HUES64 (cell line): ENCODE data around the gene PKD1L1.

ENCODE experiments used
- H3K27ac ChIP-seq: 2 replicates; pipeline ENCODE4 v1.7.0; 2013; ENCODE audit warnings: low read depth, low read length, inconsistent platforms
- H3K27me3 ChIP-seq: 2 replicates; pipeline ENCODE4 v1.6.1; 2013; ENCODE audit warnings: mild to moderate bottlenecking, low read length; ENCODE audit not compliant: insufficient read depth
- H3K36me3 ChIP-seq: 2 replicates; pipeline ENCODE4 v1.6.1; 2013; ENCODE audit warnings: mild to moderate bottlenecking, low read length; ENCODE audit not compliant: insufficient read depth
- H3K4me1 ChIP-seq: 2 replicates; pipeline ENCODE4 v1.6.1; 2013; ENCODE audit warnings: mild to moderate bottlenecking, low read length, moderate library complexity; ENCODE audit not compliant: insufficient read depth
- H3K4me3 ChIP-seq: 2 replicates; pipeline ENCODE4 v1.5.1; 2013; ENCODE audit warnings: mild to moderate bottlenecking, low read length, moderate library complexity
- H3K9ac ChIP-seq: 2 replicates; pipeline ENCODE4 v1.6.1; 2013; ENCODE audit warnings: mild to moderate bottlenecking, low read depth, low read length
- H3K9me3 ChIP-seq: 2 replicates; pipeline ENCODE4 v1.6.1; 2013; ENCODE audit warnings: low read depth, low read length; ENCODE audit not compliant: insufficient read depth
- WGBS: fragments of 150-250, 120-280 bp; methylation state at CpG from one replicate; pipeline ENCODE4 v1.1.7; 2013; ENCODE audit warnings: missing lambda C conversion rate; 5-methylcytosine and 5-hydroxymethylcytosine counted together

PKD1L1 gene

GRCh38 chr7:47847207-47847606 is 101.1 kb downstream of the PKD1L1 start:
- no peaks in the 10 kb centered on the region for H3K9me3 ChIP-seq
- no peak overlapping the region for H3K9ac ChIP-seq
- H3K27me3 ChIP-seq = no peaks in the 10 kb centered on the region
- 73% methylated on average over 5 of the region's 5 CpGs for WGBS
- H3K4me1 ChIP-seq = no peaks in the 10 kb centered on the region
- H3K36me3 ChIP-seq = no peaks in the 10 kb centered on the region
- no peak overlapping the region for H3K27ac ChIP-seq
- H3K4me3 ChIP-seq = no peak overlapping the region

- Histone ChIP-seq H3K4me1 (no peaks in the 10 kb centered on the region), H3K27me3 (no peaks in the 10 kb centered on the region), H3K9me3 (no peaks in the 10 kb centered on the region), H3K9ac (no peak overlapping the region), H3K27ac (no peak overlapping the region), H3K4me3 (no peak overlapping the region), H3K36me3 (no peaks in the 10 kb centered on the region)
- WGBS = 94% methylated on average over 7 of the region's 7 CpGs
These were observed 102.0 kb downstream of the PKD1L1 start for GRCh38 chr7:47846138-47846836.

DNA sequence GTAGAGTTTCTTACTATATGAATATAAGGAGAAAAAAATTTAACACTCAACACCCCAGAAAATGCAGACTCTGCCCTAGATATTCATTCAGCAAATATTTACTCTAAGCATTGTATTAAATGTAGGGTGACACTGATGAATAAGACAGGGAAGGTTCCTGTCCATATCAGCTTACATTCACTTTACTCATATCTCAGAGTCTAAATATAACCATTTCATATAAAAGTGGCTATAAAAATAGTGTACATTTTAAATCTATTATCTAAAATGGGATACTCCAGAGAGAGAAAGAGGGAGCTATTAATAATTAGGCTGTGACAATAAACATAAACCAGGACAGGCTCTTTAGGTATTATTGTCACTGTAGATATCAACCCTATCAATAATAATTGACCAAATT is 104.0 kb downstream of the PKD1L1 start:
- Histone ChIP-seq H3K4me1 (no peaks in the 10 kb centered on the region), H3K27me3 (no peaks in the 10 kb centered on the region), H3K27ac (no peak overlapping the region), H3K4me3 (no peak overlapping the region), H3K9ac (no peak overlapping the region), H3K36me3 (no peaks in the 10 kb centered on the region), H3K9me3 (no peaks in the 10 kb centered on the region)

DNA sequence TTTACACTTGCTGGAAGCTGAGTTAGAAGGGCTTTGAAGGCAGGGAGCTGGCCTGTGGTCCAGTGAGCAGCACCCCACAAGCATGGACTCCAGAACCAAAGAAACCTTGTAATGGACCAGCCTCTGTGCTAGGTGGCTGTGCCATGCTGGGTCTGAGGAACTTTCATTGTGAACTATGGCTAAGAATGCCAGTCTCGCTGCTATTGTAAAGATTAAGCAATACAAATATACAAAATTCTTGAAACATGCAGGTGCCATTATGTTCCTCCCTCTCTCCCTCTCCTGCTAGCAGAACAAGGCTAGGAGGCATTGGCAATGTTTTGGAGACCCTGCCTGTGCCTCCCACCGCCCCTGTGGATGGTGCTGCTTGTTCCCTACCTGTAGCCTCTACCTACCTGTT is 105.0 kb downstream of the PKD1L1 start:
- Histone ChIP-seq H3K9me3 (no peaks in the 10 kb centered on the region), H3K9ac (no peak overlapping the region), H3K27ac (no peak overlapping the region), H3K36me3 (no peaks in the 10 kb centered on the region), H3K4me1 (no peaks in the 10 kb centered on the region), H3K27me3 (no peaks in the 10 kb centered on the region), H3K4me3 (no peak overlapping the region)
- WGBS = 96% methylated on average over 2 of the region's 2 CpGs

- 92% methylated on average over 16 of the region's 16 CpGs for WGBS
- H3K27ac ChIP-seq = no peak overlapping the region
- no peak overlapping the region for H3K4me3 ChIP-seq
- H3K27me3 ChIP-seq = no peaks in the 10 kb centered on the region
- H3K9me3 ChIP-seq = no peaks in the 10 kb centered on the region
- H3K36me3 ChIP-seq = no peaks in the 10 kb centered on the region
- no peaks in the 10 kb centered on the region for H3K4me1 ChIP-seq
- no peak overlapping the region for H3K9ac ChIP-seq
These were observed 108.9 kb downstream of the PKD1L1 start for GRCh38 chr7:47839381-47839780.

DNA sequence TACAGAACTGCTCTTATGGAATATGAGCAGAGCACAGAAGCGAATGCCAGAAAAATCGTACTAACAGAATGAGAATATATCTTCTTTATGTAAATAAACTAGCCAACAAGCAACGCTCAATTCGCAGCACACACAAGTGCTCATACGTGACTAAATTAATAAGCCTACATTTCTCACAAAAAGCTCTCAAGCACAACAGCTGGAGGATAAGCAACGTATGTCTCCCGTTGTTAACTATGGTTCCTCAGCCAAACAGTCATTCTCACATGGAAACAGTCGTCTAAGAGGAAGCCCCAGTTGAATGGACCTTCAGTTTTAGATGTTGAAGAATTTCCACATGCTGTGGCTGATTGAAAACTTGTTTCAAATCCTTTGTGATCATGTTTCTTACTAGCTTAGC is 110.4 kb downstream of the PKD1L1 start:
- 95% methylated on average over 6 of the region's 8 CpGs for WGBS
- no peaks in the 10 kb centered on the region for H3K27me3 ChIP-seq
- H3K9ac ChIP-seq = no peak overlapping the region
- no peak overlapping the region for H3K27ac ChIP-seq
- no peaks in the 10 kb centered on the region for H3K36me3 ChIP-seq
- H3K4me3 ChIP-seq = no peak overlapping the region
- no peaks in the 10 kb centered on the region for H3K4me1 ChIP-seq
- no peaks in the 10 kb centered on the region for H3K9me3 ChIP-seq

DNA sequence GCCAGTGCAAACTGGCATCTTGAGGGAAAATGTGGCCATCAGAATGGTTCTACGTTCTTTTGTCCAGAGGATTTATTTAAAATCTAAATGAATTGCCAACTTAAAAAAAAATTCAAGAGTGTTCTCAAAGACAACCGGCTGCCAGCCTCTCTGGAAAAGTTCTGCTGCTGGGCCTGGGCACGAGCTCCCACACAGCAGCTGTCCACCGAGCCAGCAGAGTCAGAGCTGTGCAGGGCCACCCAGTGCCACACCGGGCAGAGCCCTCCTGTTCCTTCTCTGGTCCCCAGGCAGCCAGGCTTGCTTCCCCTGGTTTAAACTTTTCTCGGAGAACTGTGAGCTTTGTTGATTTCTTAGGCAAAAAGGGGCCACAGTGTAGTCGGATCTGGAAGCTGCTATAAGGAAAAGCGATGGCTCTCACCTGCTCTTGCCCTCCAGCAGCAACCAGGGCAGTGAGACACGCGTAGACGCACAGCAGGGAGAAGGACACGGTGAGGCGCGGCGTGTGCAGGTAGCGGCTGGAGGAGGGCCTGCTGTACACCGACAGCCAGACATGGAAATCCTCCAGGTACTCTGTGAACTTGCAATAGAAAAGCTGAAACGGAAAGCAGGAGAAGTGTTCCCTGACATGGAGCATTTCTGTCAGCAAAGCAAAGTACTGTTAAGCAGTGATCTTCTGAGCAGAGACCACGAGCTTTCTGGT is 111.6 kb downstream of the PKD1L1 start:
- 96% methylated on average over 19 of the region's 19 CpGs for WGBS
- no peak overlapping the region for H3K9ac ChIP-seq
- H3K4me1 ChIP-seq = no peaks in the 10 kb centered on the region
- H3K27me3 ChIP-seq = no peaks in the 10 kb centered on the region
- no peaks in the 10 kb centered on the region for H3K36me3 ChIP-seq
- H3K27ac ChIP-seq = no peak overlapping the region
- no peak overlapping the region for H3K4me3 ChIP-seq
- H3K9me3 ChIP-seq = no peaks in the 10 kb centered on the region

- 93% methylated on average over 11 of the region's 11 CpGs for WGBS
- no peaks in the 10 kb centered on the region for H3K27me3 ChIP-seq
These were observed 112.2 kb downstream of the PKD1L1 start for GRCh38 chr7:47836080-47836479.

GRCh38 chr7:47833211-47833610 is 115.1 kb downstream of the PKD1L1 start:
- Histone ChIP-seq H3K4me3 (no peak overlapping the region), H3K9me3 (no peaks in the 10 kb centered on the region), H3K27me3 (no peaks in the 10 kb centered on the region), H3K27ac (no peak overlapping the region), H3K36me3 (no peaks in the 10 kb centered on the region), H3K4me1 (no peaks in the 10 kb centered on the region), H3K9ac (no peak overlapping the region)
- WGBS = 94% methylated on average over 8 of the region's 8 CpGs

More at GRCh38 chr7:47836080-47836479, 112.2 kb downstream of the PKD1L1 start:
- no peak overlapping the region for H3K4me3 ChIP-seq
- no peaks in the 10 kb centered on the region for H3K36me3 ChIP-seq
- H3K4me1 ChIP-seq = no peaks in the 10 kb centered on the region
- no peaks in the 10 kb centered on the region for H3K9me3 ChIP-seq
- no peak overlapping the region for H3K27ac ChIP-seq
- no peak overlapping the region for H3K9ac ChIP-seq

GRCh38 chr7:47832105-47832715 is 116.1 kb downstream of the PKD1L1 start:
- Histone ChIP-seq H3K36me3 (no peaks in the 10 kb centered on the region), H3K4me3 (no peak overlapping the region), H3K9ac (no peak overlapping the region), H3K27me3 (no peaks in the 10 kb centered on the region), H3K27ac (no peak overlapping the region), H3K9me3 (no peaks in the 10 kb centered on the region), H3K4me1 (no peaks in the 10 kb centered on the region)
- whole genome bisulfite sequencing = 93% methylated on average over 10 of the region's 10 CpGs

- H3K4me1 ChIP-seq = no peaks in the 10 kb centered on the region
- no peaks in the 10 kb centered on the region for H3K27me3 ChIP-seq
- H3K9ac ChIP-seq = no peak overlapping the region
- H3K9me3 ChIP-seq = no peaks in the 10 kb centered on the region
- no peak overlapping the region for H3K4me3 ChIP-seq
- 79% methylated on average over 5 of the region's 5 CpGs for WGBS
- H3K36me3 ChIP-seq = no peaks in the 10 kb centered on the region
- no peak overlapping the region for H3K27ac ChIP-seq
These were observed 118.3 kb downstream of the PKD1L1 start for GRCh38 chr7:47830015-47830414.
